Measurements from ENCODE around the gene POLR2B. TPM values are rescaled to one million over a fixed set of nuclear protein-coding genes. Genes with fewer than 3 reads are reported as not detected.
"Not testable (repeated sequence)": the region's sequence is repeated elsewhere in the genome, so short reads cannot be mapped to it uniquely, and the experiment has no call there.

The POLR2B gene
- total RNA-seq, 1 donor from 2014 or later: 108 TPM

- no peak for DNase-seq (ENCODE audit: low spot score)
Measured at GRCh38 chr4:57051524-57051923, 72.8 kb downstream of the POLR2B start.

DNA sequence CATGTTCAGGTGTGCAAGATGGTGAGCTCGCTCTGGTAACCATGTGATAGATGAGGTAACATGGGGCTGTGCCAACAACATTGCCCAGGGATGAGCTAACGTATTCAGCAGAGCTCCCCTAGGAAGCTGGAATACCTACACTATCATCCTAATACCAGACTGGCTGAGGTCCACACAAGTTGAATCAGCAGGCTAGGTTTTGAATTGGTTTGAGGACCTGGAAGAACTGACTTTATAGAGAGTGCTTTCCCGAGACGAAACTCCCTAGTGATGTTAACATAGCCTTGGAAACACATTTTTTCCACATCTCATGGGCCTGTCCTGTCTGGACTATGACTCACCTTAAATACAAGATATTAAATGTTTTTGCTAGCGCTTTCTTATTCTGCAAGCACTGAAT lies 74.8 kb downstream of the POLR2B start:
- DNase-seq (ENCODE audit: low spot score): peak; percentile 48

GRCh38 chr4:57055886-57056285 lies 77.2 kb downstream of the POLR2B start:
- DNase-seq (ENCODE audit: low spot score): peak; percentile 86

DNA sequence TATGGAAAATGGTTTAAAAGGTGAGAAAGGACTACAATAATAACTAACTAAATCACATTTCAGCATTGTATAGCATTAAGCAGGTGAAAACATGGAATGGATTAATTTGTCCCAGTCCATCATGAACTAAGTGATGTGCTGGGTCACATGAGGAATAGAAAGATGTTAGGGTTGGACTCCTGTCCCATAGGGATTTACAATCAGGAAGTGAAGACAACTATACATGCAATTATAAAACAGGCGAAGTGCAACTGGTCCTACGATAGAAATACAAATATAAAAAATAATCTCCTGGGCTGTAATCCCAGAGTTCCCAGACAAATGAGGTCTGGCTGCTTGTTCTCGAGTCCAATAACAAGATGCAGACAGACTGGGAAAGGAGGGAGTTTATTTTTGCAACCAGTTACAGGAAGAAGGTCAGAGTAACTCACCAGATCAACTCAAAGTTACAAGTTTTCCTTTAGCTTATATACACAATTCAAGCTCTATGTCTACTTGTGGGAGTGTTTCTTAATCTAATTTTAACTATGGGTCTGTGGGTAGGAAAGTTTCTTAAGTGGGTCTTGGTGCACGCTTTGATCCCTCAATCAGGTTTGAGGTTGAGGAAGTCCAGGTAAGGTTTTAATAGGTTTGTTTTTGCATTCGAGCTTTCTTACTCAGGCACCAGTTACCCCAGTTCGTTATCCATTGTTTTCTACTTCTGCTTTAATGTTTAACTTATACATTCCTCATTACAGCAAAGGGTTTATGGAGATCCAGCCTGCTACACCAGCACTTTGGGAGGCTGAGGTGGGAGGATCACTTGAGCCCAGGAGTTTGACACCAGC lies 81.4 kb downstream of the POLR2B start:
- DNase-seq (ENCODE audit: low spot score): peak; percentile 35

DNA sequence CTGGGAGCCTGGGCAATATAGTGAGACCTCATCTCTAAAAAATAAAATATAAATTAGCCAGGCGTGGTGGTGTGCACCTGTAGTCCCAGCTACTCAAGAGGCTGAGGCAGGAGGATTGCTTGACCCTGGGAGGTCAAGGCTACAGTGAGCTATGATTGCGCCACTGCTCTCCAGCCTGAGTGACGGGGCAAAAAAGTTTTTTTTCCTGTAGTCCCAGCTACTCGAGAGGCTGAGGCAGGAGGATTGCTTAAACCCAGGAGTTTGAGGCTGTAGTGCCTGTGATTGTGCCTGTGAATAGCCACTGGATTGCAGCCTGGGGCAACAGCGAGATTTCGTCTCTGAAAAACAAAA lies 82.0 kb downstream of the POLR2B start:
- DNase-seq (ENCODE audit: low spot score): not testable (repeated sequence)

- peak; percentile 22 for DNase-seq (ENCODE audit: low spot score)
Measured at GRCh38 chr4:57061395-57061794, 82.7 kb downstream of the POLR2B start.

GRCh38 chr4:57063518-57063917 lies 84.8 kb downstream of the POLR2B start:
- DNase-seq (ENCODE audit: low spot score): no peak

- DNase-seq (ENCODE audit: low spot score): no peak
Measured at GRCh38 chr4:57064120-57064519, 85.4 kb downstream of the POLR2B start.

GRCh38 chr4:57064811-57065711 lies 86.4 kb downstream of the POLR2B start:
- DNase-seq (ENCODE audit: low spot score): peak; percentile 86

- no peak for DNase-seq (ENCODE audit: low spot score)
Measured at GRCh38 chr4:57065730-57066482, 87.2 kb downstream of the POLR2B start.

- DNase-seq (ENCODE audit: low spot score): peak; percentile 26
Measured at GRCh38 chr4:57068237-57068981, 89.7 kb downstream of the POLR2B start.

DNA sequence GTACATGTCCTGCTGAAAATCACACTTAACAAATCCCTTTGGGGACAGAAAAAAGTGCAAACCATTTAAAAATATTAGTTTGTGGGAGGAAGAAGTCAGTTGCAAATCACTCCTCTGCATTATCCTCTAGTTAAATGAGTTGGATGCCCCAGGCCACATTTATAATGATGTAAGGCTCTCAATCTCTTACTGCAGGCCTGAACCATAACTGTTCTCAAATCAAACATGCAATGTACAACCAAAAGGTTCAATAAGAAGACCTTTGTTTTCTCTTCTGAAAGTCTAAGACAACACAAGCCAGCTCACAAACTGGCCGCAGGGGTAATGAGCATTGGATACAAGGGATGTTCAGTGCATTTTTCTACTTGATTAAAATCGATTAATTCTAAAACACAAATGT lies 91.8 kb downstream of the POLR2B start:
- DNase-seq (ENCODE audit: low spot score): no peak

GRCh38 chr4:57071326-57071725 lies 92.6 kb downstream of the POLR2B start:
- peak; percentile 44 for DNase-seq (ENCODE audit: low spot score)

GRCh38 chr4:57073559-57073958 lies 94.9 kb downstream of the POLR2B start:
- DNase-seq (ENCODE audit: low spot score): no peak

- no peak for DNase-seq (ENCODE audit: low spot score)
Measured at GRCh38 chr4:57074744-57075143, 96.0 kb downstream of the POLR2B start.

GRCh38 chr4:57075367-57075766 lies 96.7 kb downstream of the POLR2B start:
- no peak for DNase-seq (ENCODE audit: low spot score)

- no peak for DNase-seq (ENCODE audit: low spot score)
Measured at GRCh38 chr4:57076646-57077045, 98.0 kb downstream of the POLR2B start.

DNA sequence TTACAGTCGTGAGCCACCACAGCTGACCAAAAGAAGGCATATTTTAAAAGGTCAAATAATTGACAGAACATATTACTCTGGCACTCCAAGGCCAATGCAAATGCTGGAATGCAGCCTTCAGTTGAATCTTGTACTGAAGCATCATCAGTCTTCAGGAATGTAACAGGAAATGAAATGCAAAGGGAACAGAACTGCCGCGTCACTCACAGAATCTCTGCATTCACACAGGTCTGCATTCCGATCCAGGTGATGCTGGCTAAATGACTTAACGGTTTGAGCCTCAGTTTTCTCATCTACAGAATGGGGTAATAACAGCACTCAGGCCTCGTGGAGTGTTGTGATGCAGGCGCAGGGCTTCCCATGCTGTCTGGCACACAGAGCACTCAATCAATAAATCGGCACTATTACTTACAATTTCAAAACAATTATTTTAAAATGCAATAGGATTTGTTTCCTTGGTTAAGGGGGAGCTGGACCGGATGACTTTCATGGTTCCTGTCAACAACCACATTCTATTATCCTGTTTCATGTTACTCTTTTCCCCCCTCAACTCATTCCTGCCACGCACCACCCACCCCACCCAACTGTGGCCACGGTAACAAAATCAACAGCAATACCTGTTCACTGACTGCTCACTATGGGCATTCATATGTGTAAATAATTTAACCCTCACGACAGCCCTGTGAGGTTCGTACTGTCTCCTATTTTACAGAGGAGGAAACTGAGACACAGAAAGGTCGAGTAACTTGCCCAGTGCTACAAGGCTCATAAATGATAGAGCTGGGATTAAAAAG lies 99.1 kb downstream of the POLR2B start:
- no peak for DNase-seq (ENCODE audit: low spot score)

DNA sequence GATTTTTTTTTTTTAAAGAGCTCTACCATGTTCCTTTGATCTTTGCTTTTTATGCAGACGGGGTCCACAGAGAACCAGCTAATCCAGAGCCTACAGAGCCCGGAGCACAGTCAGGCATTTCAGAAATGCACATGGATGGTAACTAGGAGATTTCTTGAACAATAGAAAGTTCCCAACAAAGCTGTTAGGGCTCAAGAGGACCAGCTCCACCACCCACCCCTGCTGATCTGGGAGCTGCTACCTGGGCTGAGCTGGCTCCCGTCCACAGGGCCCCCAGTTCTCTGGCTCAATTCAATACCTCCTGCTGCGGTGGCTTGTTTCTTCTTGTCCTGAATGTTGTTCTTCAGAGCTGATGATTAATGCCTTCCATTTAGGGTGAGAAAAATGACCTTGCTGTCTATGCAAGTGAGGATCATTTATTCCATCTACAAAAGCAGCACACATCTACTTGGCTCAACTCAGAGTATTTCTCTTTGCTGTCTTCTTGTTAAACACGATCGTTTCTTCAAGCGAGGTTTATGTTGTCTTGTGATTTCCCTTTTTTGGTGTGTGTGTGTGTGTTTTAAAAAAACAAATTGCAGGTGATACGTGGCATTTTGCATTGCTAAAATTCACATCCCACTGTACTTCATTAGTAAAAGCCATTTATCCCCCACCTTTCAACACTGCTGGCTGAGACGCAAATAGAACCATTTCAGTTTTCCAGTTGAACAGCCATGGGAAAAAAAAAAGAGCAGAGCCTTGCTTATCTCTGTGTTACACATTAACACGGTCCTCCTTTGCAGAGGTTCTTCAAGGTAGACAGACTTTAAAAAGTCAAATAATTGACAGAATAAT lies 100.2 kb downstream of the POLR2B start:
- DNase-seq (ENCODE audit: low spot score): no peak
